NCI-H510A treated with DMSO at 0.1 percent for 48 hours (cell line): ENCODE results near the gene ASZ1.
"Not testable (repeated sequence)": the region's sequence is repeated elsewhere in the genome, so short reads cannot be mapped to it uniquely, and the experiment has no call there.

Source experiments
- DNase-seq: peaks from one replicate; lab custom pipeline; 2025; lab: John Stamatoyannopoulos, UW

Gene ASZ1

GRCh38 chr7:117427258-117427701 is at the start of gene ASZ1:
ASZ1 (minus strand) TSS chr7:117427493; CDS start chr7:117427460, 33 bp downstream.
- DNase-seq = no peak

- no peak for DNase-seq
Measured at GRCh38 chr7:117476557-117477215, 49.4 kb upstream of the ASZ1 start.

DNA sequence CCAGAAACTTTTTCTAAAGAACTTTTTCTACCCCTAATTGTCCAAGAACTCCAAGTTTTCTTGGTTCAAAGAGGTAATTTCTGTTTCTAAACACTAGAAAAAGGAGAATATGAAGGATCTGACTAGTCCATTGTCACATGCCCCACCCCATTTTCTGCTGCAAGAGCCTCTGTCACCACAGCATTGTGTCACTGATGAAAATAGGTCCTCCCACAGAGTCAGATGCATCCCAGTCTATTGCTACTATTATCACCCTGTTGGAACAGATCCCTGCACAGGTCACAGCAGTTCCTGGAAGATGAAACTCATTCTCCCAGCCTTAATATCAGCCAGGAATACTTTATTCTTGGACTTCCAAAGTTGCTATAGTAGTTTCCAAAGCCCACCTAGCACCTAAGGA is 45.0 kb upstream of the ASZ1 start:
- no peak for DNase-seq

GRCh38 chr7:117470777-117471176 is 43.5 kb upstream of the ASZ1 start:
- DNase-seq = no peak

DNA sequence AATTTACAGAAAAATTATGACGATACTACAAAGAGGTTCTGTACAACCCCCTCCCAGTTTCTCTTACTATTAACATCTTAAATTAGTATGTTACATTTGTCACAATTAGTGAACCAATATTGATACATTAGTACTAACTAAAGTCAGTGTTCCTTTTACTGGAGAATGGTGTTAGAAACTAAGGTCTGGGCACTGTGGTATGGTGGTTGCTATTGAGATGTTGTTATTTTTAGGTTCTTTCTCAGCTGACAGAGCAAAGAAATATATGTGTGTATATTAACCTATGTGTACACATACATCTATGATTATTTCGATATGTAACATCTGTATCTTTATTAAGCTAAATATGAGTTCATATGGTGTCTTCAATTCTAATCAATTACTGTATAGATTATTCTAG is 40.9 kb upstream of the ASZ1 start:
- DNase-seq = no peak

GRCh38 chr7:117460815-117461214 is 33.5 kb upstream of the ASZ1 start:
- not testable (repeated sequence) for DNase-seq

- no peak for DNase-seq
Measured at GRCh38 chr7:117459735-117460134, 32.4 kb upstream of the ASZ1 start.

DNA sequence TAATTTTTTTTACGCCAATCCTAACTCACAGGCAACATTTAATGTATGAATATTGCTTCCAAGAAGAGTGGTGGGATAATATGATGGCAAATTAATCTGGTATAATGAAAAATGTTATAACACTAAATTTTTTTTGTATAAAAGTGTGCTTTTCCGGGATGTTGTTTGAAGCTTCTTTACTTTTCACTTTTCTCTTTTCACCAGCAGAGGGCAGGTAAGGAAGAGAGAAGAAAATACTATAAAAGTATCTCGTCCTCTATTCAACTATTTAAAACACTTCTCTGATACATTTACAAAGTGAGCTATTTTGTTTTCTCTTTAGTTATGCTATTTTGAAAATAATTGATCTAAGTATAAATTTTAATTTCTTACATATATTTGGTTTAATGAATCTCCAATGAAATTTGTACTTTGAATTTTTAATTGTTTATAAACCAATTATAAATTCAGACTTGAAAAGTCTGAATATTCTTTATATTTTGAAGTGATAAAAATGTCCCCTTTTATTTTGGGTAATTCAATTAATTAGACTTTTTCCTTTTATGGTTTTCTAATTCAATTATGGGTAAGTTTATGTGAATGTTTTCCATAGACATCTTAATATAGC is 31.8 kb upstream of the ASZ1 start:
- DNase-seq = peak; percentile 22

DNA sequence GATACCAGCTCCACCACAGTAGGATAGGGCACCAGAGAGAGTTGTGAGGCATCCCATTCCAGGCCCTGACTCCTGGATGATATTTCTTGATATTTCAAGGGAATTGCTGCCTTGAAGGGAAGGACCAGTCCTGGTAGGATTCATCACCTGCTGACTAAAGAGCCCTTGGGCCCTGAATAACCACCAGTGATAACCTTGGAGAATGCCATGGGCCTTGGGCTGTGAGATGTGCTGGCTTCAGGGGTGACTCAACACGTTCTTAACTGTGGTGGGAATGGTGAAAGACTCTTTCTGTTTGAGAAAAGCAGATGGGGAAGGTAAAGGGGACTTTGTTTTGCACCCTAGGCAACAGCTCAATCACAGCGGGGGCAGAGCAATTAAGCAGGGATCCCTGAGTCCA is 21.4 kb upstream of the ASZ1 start:
- no peak for DNase-seq

DNA sequence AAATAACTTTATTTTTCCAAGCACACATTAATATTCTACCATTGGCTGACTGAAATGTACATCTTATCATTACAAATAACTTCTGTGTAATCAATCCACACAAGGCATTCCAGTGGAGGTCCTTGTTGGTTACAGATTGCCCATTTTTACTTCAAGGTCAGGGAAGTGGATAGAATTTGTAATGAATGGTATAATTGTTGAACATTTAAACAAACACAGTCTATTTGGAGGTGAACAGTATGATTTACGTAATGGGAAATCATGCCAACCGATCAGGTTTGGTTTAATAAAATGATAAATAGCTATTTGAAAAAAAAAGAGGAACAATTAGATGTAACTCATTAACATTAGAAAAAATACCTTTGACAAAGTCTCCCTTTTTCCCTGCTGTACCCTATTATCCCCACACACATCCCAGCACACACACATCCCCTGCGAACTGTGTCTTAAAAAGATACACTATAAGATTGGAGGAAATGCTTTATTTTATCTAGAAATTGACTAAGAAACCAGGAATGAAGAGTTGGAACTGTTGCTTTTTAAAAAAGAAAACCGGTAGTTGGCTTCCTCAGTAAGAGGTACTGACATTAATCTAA is 19.0 kb upstream of the ASZ1 start:
- no peak for DNase-seq

- DNase-seq = no peak
Measured at GRCh38 chr7:117445206-117445605, 17.9 kb upstream of the ASZ1 start.

GRCh38 chr7:117444646-117445045 is 17.4 kb upstream of the ASZ1 start:
- no peak for DNase-seq

- no peak for DNase-seq
Measured at GRCh38 chr7:117435475-117436043, 8.3 kb upstream of the ASZ1 start.

GRCh38 chr7:117424090-117424829 is 3.0 kb downstream of the ASZ1 start:
- DNase-seq = no peak

GRCh38 chr7:117414591-117414990 is 12.7 kb downstream of the ASZ1 start:
- DNase-seq = not testable (repeated sequence)

DNA sequence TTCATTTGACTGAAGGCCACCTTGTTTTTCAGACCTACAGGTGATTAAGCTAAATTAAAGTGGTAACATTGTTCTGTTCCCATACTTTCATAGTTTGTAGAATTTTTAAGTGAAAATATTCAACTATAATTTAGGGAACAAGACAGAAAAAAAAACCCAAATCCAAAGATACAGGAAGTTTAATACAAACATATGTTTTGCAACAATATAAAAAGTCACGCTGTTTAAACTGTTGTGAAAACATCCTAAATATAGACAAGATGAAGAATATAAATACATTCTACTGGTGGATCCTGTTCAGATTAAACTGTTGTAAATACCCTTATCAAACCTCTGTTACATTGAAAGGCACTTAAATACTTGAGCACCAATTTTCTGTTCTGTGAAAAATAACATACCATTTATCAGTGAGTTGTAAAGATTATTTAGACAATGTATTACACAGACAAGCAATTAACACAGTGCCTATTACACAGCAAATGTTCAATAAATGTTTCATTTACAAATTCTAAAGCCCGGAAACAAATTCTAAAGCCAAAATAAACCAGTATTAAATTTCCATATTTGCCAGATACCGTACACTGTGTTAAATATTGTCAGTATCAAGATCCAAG is 14.2 kb downstream of the ASZ1 start:
- DNase-seq = no peak

DNA sequence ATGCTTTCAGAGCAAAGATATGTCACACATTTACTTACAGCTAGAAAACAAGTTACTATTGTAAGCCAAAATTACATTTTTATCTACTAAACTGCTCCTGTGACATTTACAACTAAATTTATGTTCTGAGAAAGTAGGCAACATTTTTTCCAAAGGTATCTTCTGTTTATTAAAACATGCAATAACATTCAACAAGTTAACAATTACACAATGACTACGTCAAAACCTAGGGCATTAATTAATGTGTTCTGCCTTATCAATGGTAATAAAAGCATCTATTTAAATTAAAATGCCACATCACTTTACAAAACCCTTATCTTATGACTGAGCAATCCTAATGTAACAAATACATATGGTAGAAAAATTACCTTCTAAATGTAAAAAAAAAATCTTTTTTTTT is 14.9 kb downstream of the ASZ1 start:
- DNase-seq = no peak

GRCh38 chr7:117411539-117411938 is 15.8 kb downstream of the ASZ1 start:
- no peak for DNase-seq

DNA sequence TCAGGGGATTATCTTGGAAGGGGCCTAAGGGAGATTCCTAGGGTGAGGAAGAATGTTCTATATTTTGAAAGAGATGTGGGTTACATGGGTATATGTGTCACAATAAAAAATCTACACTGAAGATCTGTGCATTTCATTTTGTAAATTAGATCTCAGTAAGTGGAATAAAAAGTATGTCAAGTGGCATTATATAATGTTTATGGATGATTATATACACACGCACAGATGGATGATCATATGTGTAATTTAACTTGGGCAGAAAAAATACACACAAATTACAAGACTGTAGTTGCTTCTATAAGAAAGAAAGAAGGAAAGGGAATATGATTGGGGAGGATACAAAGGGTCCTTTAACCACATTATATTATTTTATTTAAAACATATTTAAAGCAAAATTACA is 18.5 kb downstream of the ASZ1 start:
- no peak for DNase-seq

DNA sequence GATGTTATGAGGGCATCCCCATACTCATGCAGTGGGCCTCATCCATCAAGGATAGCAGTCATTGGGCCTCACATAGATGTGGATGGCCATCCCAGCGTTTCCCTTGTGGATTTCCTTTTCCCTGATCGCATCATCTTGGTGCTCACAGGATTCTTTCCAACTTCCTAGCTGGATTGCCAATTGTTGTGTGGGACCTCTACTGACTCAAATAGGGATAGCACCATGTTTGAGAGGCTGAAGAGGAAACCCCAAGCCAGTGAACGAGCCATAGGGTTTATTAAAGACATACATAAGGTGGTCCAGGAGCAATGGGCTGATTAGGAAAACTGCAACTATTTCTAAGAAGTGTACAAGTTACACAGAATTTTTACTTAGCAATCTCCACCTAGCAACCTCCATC is 21.8 kb downstream of the ASZ1 start:
- DNase-seq = no peak

DNA sequence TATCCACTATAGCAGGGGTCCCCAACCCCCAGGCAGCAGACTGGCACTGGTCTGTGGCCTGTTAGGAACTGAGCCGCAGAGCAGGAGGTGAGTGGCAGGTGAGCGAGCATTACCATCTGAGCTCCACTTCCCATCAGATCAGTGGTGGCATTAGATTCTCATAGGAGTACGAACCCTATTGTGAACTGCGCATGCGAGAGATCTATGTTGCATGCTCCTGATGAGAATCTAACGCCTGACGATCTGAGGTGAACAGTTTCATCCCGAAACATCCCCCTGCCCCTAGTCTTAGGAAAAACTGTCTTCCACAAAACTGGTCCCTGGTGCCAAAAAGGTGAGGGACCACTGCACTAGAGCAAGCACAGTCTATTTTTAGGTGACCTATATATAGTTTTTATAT is 23.6 kb downstream of the ASZ1 start:
- no peak for DNase-seq

- DNase-seq = no peak
Measured at GRCh38 chr7:117402109-117402508, 25.2 kb downstream of the ASZ1 start.
